WTC11 (cell line): Measurements from ENCODE around the gene SCD5. TPM values are rescaled to one million over a fixed set of nuclear protein-coding genes. Genes with fewer than 3 reads are reported as not detected.

Experiments used
- ATAC-seq: fragments of 200-7000 bp; cut with Tn5 transposase; 2 replicates; pipeline ENCODE4 v1.10.0; 2021; ENCODE audit warnings: mild to moderate bottlenecking, moderate library complexity
- CTCF ChIA-PET: fragments of 300-600 bp; sonication (Branson Sonifier 250); formaldehyde crosslinking; loops from one replicate; lab custom pipeline; 2021; ENCODE audit warnings: antibody characterized with exemption; lab: Charles Lee
- POLR2A ChIA-PET: fragments of 350-600 bp; sonication (Branson Sonifier 250); formaldehyde crosslinking; loops from one replicate; lab custom pipeline; 2021; ENCODE audit warnings: antibody characterized with exemption; lab: Charles Lee
- DNase-seq: peaks from one replicate; pipeline ENCODE4 v3.0.0; 2021; ENCODE audit warnings: low spot score
- H3K27ac Mint-ChIP-seq: 2 replicates; pipeline ENCODE4 v1.8.0; 2021; ENCODE audit warnings: mixed read lengths
- H3K27me3 Mint-ChIP-seq: 2 replicates; pipeline ENCODE4 v1.8.0; 2021; ENCODE audit warnings: low read depth, mild to moderate bottlenecking, moderate library complexity, mixed read lengths
- H3K36me3 Mint-ChIP-seq: 2 replicates; pipeline ENCODE4 v1.8.0; 2021; ENCODE audit warnings: mixed read lengths
- H3K4me1 Mint-ChIP-seq: 2 replicates; pipeline ENCODE4 v1.8.0; 2022; ENCODE audit warnings: mixed read lengths
- H3K4me3 Mint-ChIP-seq: 2 replicates; pipeline ENCODE4 v1.8.0; 2021; ENCODE audit warnings: mild to moderate bottlenecking, moderate library complexity, mixed read lengths
- H3K9me3 Mint-ChIP-seq: 2 replicates; pipeline ENCODE4 v1.8.0; 2021; ENCODE audit warnings: mixed read lengths
- CBFB ChIP-seq: sonication (generic); formaldehyde crosslinking; IDR thresholded peaks from 2 replicates; pipeline ENCODE4 v1.8.1; 2022; ENCODE audit warnings: mild to moderate bottlenecking, low read depth, missing genetic modification reagents
- CDX4 ChIP-seq: fragments of 250-450 bp; sonication (Bioruptor Pico); IDR thresholded peaks from 2 replicates; pipeline ENCODE4 v1.9.0; 2021; ENCODE audit warnings: moderate library complexity, mild to moderate bottlenecking, inconsistent platforms, borderline replicate concordance
- CTCF ChIP-seq: fragments of 200-600 bp; IDR thresholded peaks from 2 replicates; pipeline ENCODE4 v1.8.0; 2022; ENCODE audit warnings: antibody characterized with exemption
- E2F1 ChIP-seq: sonication (generic); formaldehyde crosslinking; IDR thresholded peaks from 2 replicates; pipeline ENCODE4 v1.8.0; 2022; ENCODE audit warnings: mild to moderate bottlenecking, missing genetic modification reagents
- E2F4 ChIP-seq: sonication (generic); formaldehyde crosslinking; IDR thresholded peaks from 2 replicates; pipeline ENCODE4 v1.8.1; 2022; ENCODE audit warnings: low read depth, mild to moderate bottlenecking, moderate library complexity, missing genetic modification reagents, borderline replicate concordance
- EMX1 ChIP-seq: fragments of 250-450 bp; sonication (Bioruptor Pico); IDR thresholded peaks from 2 replicates; pipeline ENCODE4 v1.8.0; 2021; ENCODE audit warnings: mild to moderate bottlenecking
- ERG ChIP-seq: fragments of 250-450 bp; sonication (Bioruptor Pico); IDR thresholded peaks from 2 replicates; pipeline ENCODE4 v1.8.0; 2021; ENCODE audit warnings: mild to moderate bottlenecking
- IRF2 ChIP-seq: sonication (generic); formaldehyde crosslinking; IDR thresholded peaks from 2 replicates; pipeline ENCODE4 v1.8.0; 2022; ENCODE audit warnings: low read depth, missing genetic modification reagents, borderline replicate concordance
- NFYB ChIP-seq: sonication (generic); formaldehyde crosslinking; conservative IDR thresholded peaks from 2 replicates; pipeline ENCODE4 v1.8.0; 2022; ENCODE audit warnings: low read depth, missing genetic modification reagents
- PRRX2 ChIP-seq: fragments of 250-450 bp; sonication (Bioruptor Pico); IDR thresholded peaks from 2 replicates; pipeline ENCODE4 v1.8.0; 2021; ENCODE audit warnings: mild to moderate bottlenecking
- SMAD3 ChIP-seq: sonication (generic); formaldehyde crosslinking; IDR thresholded peaks from 2 replicates; pipeline ENCODE4 v1.8.0; 2022; ENCODE audit warnings: missing genetic modification reagents, mild to moderate bottlenecking, borderline replicate concordance
- SMAD4 ChIP-seq: sonication (generic); formaldehyde crosslinking; IDR thresholded peaks from 2 replicates; pipeline ENCODE4 v1.8.0; 2022; ENCODE audit warnings: mild to moderate bottlenecking, missing genetic modification reagents
- SP1 ChIP-seq: sonication (generic); formaldehyde crosslinking; conservative IDR thresholded peaks from 2 replicates; pipeline ENCODE4 v1.8.1; 2022; ENCODE audit warnings: missing genetic modification reagents
- TCF7 ChIP-seq: sonication (generic); formaldehyde crosslinking; IDR thresholded peaks from 2 replicates; pipeline ENCODE4 v1.8.0; 2022; ENCODE audit warnings: mild to moderate bottlenecking, low read depth, missing genetic modification reagents, moderate library complexity
- USF2 ChIP-seq: sonication (generic); formaldehyde crosslinking; IDR thresholded peaks from 2 replicates; pipeline ENCODE4 v1.8.1; 2023; ENCODE audit warnings: mild to moderate bottlenecking, missing genetic modification reagents, moderate library complexity
- ZNF121 ChIP-seq: sonication (generic); formaldehyde crosslinking; IDR thresholded peaks from 2 replicates; pipeline ENCODE4 v1.8.0; 2023; ENCODE audit warnings: missing genetic modification reagents
- ZNF138 ChIP-seq: sonication (generic); formaldehyde crosslinking; conservative IDR thresholded peaks from 2 replicates; pipeline ENCODE4 v1.8.1; 2022; ENCODE audit warnings: mild to moderate bottlenecking, moderate library complexity, missing genetic modification reagents
- ZNF219 ChIP-seq: sonication (generic); formaldehyde crosslinking; IDR thresholded peaks from 2 replicates; pipeline ENCODE4 v1.8.0; 2023; ENCODE audit warnings: missing genetic modification reagents, mild to moderate bottlenecking, borderline replicate concordance
- ZNF232 ChIP-seq: sonication (generic); formaldehyde crosslinking; IDR thresholded peaks from 2 replicates; pipeline ENCODE4 v1.8.0; 2022; ENCODE audit warnings: mild to moderate bottlenecking, missing genetic modification reagents
- ZNF423 ChIP-seq: fragments of 250-450 bp; sonication (Bioruptor Pico); IDR thresholded peaks from 2 replicates; pipeline ENCODE4 v2.1.2; 2022; ENCODE audit warnings: mild to moderate bottlenecking, moderate library complexity
- ZNF425 ChIP-seq: fragments of 250-450 bp; sonication (Bioruptor Pico); conservative IDR thresholded peaks from 2 replicates; pipeline ENCODE4 v1.9.0; 2021; ENCODE audit warnings: mild to moderate bottlenecking
- ZNF532 ChIP-seq: fragments of 250-450 bp; sonication (Bioruptor Pico); IDR thresholded peaks from 2 replicates; pipeline ENCODE4 v1.9.0; 2021; ENCODE audit warnings: mild to moderate bottlenecking, borderline replicate concordance
- ZNF671 ChIP-seq: fragments of 250-450 bp; sonication (Bioruptor Pico); IDR thresholded peaks from 2 replicates; pipeline ENCODE4 v1.8.0; 2021; ENCODE audit warnings: mild to moderate bottlenecking
- total RNA-seq: library from RNA; stranded (reverse); gene quantifications from 3 replicates; pipeline ENCODE4 v1.2.3, GENCODE V29; 2021

SCD5 gene
- total RNA-seq, 1 experiment from 2014 or later: 6.3 TPM

- no peak for TF ChIP-seq CDX4
- no peak for TF ChIP-seq SMAD3
- no peak for TF ChIP-seq IRF2 (CRISPR knock-in tag)
- TF ChIP-seq NFYB (CRISPR knock-in tag): no peak
- no peak for TF ChIP-seq USF2 (CRISPR knock-in tag)
These were observed 9.4 kb downstream of the SCD5 start (continued) for GRCh38 chr4:82789025-82789776.

GRCh38 chr4:82787342-82787741 is 11.3 kb downstream of the SCD5 start:
- peaks cover 38% of the 10 kb centered on the region for H3K4me1 Mint-ChIP-seq
- H3K27ac Mint-ChIP-seq: no peak overlapping the region
- H3K36me3 Mint-ChIP-seq: peaks cover 2% of the 10 kb centered on the region; the same call in 1 of the 2 replicates
- no peak for ATAC-seq
- ChIA-PET CTCF (no interaction called here), POLR2A (no interaction called here)
- no peak for DNase-seq
- H3K4me3 Mint-ChIP-seq: no peak overlapping the region
- peaks cover 100% of the 10 kb centered on the region for H3K27me3 Mint-ChIP-seq
- no peaks in the 10 kb centered on the region for H3K9me3 Mint-ChIP-seq
- TF ChIP-seq ZNF138 (CRISPR knock-in tag) (no peak), ERG (CRISPR knock-in tag) (no peak), ZNF671 (CRISPR knock-in tag) (no peak), ZNF423 (CRISPR knock-in tag) (no peak), TCF7 (no peak), CBFB (CRISPR knock-in tag) (no peak), ZNF425 (CRISPR knock-in tag) (no peak), SP1 (CRISPR knock-in tag) (no peak), ZNF219 (CRISPR knock-in tag) (no peak), ZNF121 (CRISPR knock-in tag) (no peak), CTCF (no peak), EMX1 (no peak), E2F1 (CRISPR knock-in tag) (no peak), PRRX2 (no peak), ZNF232 (no peak), E2F4 (CRISPR knock-in tag) (no peak), SMAD4 (no peak), ZNF532 (CRISPR knock-in tag) (no peak)
